C4-2B (cell line): ENCODE data around the gene ITGBL1.

Experiments used
- H3K27ac ChIP-seq: fragments of 450-650 bp; 2 replicates; pipeline ENCODE4 v1.5.1; 2017
- ZFX ChIP-seq: fragments of 450-650 bp; IDR thresholded peaks from 2 replicates; pipeline ENCODE4 v1.6.1; 2017
- TF ChIP-seq, protein P1 (sequence below): fragments of 450-650 bp; conservative IDR thresholded peaks from 2 replicates; pipeline ENCODE4 v1.5.1; 2017; ENCODE audit warnings: mild to moderate bottlenecking

Gene ITGBL1

DNA sequence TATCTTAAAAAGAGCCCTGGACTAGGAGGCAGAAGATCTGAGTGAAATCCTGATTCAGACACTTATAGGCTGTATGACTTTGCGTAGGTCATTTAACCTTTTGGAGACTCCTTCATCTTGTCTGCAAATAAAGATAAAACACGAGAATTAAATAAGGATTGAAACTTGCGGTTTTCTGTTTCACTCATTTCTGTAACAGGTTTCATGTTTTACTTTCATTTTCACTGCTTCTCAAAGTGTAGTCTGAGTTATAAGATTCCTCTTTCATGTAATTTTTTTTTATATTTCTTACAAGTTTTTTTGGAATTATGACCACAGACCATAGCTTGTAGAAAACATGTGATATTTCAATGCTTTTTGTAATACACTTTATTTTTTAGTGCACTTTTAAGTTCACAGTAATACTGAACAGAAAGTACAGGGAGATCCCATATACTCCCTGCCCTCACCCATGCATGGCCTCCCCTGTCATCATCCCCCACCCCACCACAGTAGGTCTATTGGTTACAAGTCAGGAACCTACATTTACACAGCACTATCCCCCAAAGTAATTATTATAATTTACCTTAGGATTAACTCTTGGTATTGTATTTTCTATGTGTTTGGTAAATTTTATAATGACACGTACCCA, 174.6 kb downstream of the ITGBL1 start:
- no peak overlapping the region for H3K27ac ChIP-seq
- TF ChIP-seq ZFX = no peak
- TF ChIP-seq, protein P1, sequence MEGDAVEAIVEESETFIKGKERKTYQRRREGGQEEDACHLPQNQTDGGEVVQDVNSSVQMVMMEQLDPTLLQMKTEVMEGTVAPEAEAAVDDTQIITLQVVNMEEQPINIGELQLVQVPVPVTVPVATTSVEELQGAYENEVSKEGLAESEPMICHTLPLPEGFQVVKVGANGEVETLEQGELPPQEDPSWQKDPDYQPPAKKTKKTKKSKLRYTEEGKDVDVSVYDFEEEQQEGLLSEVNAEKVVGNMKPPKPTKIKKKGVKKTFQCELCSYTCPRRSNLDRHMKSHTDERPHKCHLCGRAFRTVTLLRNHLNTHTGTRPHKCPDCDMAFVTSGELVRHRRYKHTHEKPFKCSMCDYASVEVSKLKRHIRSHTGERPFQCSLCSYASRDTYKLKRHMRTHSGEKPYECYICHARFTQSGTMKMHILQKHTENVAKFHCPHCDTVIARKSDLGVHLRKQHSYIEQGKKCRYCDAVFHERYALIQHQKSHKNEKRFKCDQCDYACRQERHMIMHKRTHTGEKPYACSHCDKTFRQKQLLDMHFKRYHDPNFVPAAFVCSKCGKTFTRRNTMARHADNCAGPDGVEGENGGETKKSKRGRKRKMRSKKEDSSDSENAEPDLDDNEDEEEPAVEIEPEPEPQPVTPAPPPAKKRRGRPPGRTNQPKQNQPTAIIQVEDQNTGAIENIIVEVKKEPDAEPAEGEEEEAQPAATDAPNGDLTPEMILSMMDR = no peak

DNA sequence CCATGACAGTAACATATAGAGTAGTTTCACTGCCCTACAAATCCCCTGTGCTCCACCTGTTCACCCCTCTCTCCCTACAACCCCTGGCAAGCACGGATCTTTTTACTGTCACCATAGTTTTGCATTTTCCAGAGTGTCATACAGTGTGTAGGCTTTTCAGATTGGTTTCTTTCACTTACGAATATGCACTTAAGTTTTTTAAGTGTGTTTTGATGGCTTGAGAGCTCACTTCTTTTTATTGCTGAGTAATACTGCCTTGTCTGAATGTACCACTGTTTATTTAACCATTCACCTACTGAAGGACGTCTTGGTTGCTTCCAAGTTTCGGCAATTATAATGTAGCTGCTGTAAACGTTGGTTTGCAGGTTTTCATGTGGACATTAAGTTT, 175.1 kb downstream of the ITGBL1 start:
- TF ChIP-seq ZFX = no peak
- TF ChIP-seq, protein P1 = no peak
- H3K27ac ChIP-seq = no peak overlapping the region

DNA sequence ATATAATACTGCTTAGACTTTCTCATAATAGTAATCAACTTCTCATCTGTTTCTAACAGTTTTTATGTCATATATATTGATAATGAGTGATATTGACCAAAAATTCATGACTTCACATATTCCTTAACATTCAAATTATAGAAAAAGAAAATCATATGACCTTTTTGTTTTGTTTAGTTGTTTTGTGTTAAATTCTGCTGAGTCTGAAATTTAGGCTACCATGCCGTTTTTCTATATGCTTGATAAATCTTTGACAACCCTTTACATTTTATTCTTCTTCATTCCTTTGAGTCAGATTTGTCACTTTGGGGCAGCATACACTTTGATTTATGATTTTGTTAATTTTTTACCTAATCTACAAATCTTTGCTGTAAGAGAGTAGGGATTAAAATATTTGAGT, 176.4 kb downstream of the ITGBL1 start:
- no peak for TF ChIP-seq ZFX
- TF ChIP-seq, protein P1 = no peak

DNA sequence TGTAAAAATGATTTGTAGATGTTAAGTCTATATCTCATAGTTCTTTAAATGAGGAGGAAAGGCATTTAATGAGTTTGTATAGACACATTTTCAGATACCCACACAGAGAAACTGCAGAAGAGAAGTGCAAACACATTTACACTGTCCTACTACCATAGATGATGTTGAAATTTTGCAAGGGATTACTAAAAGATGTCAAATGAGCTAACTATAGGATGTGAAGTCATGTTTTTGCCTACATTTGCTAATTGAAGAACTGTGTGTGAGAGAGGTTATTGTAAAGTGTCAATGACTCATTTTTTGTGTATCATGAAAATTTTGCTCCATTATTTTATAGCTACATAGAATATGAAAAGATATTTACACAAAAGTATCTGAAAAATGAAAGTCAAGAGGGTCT, 178.9 kb downstream of the ITGBL1 start:
- H3K27ac ChIP-seq = no peak overlapping the region
- TF ChIP-seq ZFX = no peak
- TF ChIP-seq, protein P1 = no peak

More for the DNA sequence above, 176.4 kb downstream of the ITGBL1 start:
- H3K27ac ChIP-seq = no peak overlapping the region

DNA sequence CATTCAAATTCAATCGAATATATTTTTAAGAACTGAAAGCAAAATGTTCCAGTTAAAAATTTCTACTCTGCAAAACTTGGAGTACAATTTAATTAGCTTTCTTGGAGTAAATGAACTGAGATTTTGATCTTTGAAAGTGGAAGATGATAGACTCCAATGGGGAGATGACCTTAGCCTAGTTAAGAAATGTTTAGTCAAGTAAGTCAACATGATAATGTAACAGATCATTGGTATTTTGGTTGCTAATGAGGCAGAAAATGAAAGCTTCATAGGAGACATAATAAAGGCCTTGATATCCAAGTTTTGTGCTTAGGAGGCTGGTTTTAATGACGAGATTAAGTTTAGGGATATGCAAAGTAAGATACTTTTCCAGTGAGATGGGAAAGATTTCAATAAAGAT, 181.7 kb downstream of the ITGBL1 start:
- H3K27ac ChIP-seq = no peak overlapping the region
- TF ChIP-seq, protein P1 = no peak

DNA sequence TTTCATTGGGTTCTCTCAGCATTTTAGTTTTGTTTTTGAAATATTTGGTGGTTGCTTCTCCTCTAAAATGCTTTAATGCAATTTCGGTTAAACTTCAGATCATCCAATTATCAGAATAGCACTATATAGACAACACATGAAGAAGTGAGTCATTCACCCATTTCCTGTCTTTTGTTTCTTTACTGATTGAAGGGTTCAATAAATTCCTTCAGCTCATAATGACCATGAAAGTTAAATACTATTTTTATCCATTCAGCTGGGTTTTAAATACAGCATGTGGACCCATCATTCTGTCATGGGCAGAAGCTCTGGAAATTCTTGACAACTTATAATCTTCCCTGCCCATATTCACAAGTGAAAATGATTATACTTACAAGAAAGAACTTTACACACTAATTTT, 187.2 kb downstream of the ITGBL1 start:
- TF ChIP-seq, protein P1 = no peak
- TF ChIP-seq ZFX = no peak
- no peak overlapping the region for H3K27ac ChIP-seq

DNA sequence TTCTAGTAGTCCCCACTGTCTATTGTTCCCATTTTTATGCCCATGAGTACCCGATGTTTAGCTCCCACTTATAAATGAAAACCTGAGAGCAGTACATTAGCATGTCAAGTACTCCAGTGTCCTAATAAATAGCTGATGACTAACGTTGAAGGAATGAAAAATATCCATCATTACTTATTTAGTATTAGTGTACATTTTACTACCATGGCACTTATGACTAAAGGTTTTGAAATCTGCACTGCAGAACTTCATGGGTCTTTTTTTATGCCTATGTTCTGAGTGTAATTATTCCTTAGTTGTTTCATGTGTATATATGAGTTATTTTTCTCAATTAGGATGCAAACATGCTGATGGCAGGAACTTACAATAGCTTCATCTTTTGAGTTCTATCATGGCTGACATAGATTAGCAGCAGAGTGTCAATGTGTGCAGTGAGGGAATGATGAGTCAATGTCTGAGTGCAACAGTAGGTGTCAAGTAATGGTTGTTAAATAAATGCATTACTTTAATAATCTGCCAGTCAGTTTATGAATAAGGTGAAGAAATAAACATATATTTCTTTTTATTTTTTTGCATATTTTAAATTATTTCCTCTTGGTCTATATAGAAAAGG, 188.4 kb downstream of the ITGBL1 start:
- TF ChIP-seq, protein P1 = no peak
- TF ChIP-seq ZFX = no peak
- no peak overlapping the region for H3K27ac ChIP-seq
